Measurements from ENCODE around the gene PRND.
"Not testable (repeated sequence)": the region's sequence is repeated elsewhere in the genome, so short reads cannot be mapped to it uniquely, and the experiment has no call there.

PRND gene, protein sequence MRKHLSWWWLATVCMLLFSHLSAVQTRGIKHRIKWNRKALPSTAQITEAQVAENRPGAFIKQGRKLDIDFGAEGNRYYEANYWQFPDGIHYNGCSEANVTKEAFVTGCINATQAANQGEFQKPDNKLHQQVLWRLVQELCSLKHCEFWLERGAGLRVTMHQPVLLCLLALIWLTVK

DNA sequence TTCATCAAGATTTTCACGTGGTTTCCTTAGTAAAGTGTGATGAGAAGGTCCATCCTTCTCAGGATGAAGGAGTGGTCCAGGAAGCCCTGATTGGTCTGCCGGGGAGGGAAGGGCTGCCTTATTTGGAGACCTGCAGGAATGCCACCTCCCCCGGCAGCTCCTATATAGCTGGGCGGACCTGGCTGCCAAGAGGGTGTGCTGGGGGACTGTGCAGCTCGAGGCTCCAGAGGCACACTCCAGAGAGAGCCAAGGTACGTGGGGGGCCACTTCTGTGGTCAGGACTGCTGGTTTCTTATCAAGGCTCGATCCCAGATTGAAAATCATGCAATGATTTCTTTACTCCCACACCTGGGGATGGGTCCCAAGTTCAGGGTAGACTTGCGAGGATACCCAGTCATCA lies at the start of gene PRND:
PRND (plus strand) TSS at position 191 of the 400 bp plus-strand sequence. CDS start 2,643 bp downstream, outside the sequence.
- DNase-seq (ENCODE audit: low read depth), result no peak

DNA sequence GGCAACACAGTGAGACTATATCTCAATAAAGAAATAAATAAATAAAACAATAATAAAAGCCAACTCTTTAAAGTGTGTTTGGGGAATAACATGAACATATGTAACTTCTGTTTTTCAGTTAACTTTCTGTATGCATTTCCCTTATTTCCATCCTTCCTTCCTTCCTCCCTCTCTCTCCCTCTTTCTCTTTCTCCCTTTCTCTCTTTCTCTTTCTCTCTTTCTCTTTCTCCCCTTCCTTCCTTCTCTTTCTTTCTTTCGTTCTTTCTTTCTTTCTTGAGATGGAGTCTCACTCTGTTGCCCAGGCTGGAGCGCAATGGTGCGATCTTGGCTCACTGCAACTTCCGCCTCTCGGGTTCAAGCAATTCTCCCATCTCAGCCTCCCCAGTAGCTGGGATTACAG lies 48.8 kb upstream of the PRND start:
- DNase-seq (ENCODE audit: low read depth), result no peak

DNA sequence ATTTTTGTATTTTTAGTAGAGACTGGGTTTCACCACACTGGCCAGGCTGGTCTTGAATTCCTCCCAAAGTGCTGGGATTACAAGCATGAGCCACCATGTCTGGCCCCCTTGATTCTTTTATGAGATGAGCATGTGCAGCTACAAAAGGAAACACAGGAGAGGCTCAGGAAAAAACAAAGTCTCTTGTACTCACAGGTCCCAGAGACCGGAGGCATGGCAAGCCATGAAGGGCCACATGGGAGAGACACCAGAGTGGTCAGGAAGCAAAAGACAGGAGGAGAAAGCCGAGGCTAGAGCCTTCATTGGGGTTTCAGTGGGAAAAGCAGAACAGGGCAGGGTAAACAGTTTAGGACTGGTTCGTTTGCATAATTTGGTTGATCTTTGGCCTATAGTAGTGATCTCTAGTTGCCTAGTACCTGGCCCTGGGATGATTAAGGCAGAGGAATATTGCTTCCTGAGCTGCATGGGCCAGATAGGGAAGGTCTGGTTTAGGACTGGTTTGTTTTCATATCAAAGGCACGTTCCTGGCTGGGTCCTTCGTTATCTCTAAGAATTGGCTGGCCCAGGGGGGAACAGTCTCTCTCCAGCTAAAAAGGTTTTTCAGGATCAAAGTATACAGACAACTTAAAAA lies 48.2 kb upstream of the PRND start:
- DNase-seq (ENCODE audit: low read depth), result no peak

DNA sequence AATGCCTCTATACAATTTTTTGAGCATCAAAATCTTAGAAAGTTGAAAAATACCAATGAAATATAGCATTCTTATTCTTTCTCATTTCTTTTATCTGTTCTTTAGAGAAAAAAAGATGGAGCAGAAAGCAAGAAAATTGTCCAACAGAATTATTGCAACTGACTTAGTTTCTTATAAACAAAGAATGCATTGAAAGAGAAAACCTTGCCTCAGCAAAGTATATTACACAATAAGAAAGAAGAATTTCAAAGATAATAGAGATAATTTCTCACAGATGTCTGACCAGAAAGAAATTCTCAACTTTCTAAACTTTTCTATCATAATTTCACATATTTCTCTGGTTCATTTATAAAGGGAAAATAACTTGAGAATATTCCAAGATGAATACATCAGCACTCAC lies 47.0 kb upstream of the PRND start:
- DNase-seq (ENCODE audit: low read depth), result no peak

DNA sequence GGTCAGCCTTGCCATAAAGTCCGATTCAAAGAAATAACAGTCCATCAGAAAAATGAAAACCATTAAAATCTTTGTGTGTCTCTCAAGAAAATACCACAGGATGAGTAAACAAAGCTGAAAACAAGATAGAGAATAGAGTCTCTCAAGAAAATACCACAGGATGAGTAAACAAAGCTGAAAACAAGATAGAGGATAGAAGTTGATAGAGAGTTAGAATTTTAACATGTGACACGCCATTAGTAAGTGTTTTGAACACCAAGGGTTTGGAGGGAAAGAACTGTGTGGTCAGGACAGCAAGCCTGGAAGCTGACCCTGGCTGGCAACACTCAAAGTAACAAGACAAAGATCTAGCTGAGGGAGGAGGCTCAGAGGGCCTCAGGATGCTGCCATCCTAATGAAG lies 43.9 kb upstream of the PRND start:
- DNase-seq (ENCODE audit: low read depth), result no peak

DNA sequence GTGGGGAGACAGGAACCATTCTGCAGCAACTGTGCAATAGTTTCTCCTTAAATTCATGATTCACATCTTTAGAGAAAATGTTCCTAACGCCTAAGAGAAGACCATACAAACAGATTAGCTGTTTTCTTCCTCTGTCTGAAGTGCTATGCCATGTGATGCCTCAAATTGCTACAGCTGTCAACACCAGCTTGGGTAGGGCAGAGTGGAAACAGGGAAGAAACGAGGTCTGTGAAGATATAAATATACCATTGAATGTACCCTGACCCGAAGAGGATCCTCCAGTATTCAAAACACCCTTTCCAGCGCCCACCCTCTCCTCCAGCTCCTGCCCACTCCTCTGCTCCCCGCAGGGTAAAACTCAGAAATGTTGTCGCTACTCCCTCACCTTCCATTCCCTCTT lies 40.3 kb upstream of the PRND start:
- DNase-seq (ENCODE audit: low read depth), result no peak

DNA sequence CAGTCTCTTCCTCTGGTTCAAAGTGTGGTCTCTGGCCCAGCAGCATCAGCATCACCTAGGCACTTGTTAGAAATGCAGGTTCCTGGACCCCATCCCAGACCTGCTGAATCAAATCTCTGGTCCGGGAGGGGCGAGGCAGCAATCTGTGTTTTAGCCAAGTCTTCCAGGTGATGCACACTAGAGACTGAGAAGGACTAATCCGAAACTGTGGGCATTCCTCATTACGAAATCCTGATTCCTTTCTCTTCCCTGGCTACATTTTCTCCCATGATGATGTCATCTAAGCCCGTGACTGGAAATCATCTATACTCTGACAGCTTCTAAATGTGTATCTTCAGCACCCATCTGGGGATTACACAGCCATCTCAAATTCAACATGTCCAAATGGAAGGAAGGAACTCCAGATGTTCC lies 39.7 kb upstream of the PRND start:
- DNase-seq (ENCODE audit: low read depth), result peak; percentile 26

DNA sequence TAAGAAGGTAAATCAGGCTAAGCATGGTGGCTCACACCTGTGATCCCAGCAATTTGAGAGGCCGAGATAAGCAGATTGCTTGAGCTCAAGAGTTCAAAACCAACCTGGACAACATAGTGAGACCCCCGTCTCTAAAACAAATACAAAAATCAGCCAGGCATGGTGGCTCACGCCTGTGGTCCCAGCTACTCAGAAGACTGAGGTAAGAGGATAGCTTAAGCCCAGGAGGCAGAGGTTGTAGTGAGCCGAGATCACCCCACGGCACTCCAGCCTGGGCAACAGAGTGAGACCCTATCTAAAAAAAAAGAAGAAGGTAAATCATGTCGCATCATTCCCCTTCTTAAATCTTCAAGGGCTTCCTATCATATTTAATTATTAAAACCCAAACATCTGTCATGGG lies 39.0 kb upstream of the PRND start:
- no peak for DNase-seq (ENCODE audit: low read depth)

DNA sequence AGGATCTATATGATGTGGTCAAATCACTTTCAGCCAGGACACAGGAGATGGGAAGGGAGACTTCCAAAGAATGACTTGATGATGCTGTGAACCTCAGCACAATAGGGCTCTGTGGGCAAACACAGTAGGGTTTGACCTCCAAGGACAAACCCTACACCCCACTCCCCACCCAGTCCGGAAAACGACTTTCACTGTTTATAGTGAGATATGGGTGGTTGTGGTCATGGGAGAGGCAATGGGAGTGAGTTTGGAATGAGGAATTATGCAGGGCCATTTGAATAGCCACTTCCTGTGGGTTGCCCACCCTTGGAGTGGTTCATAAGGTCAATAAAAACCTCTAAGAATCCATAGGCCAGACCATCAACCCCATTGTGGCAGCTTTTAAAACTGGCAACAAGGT lies 38.4 kb upstream of the PRND start:
- DNase-seq (ENCODE audit: low read depth), result no peak

DNA sequence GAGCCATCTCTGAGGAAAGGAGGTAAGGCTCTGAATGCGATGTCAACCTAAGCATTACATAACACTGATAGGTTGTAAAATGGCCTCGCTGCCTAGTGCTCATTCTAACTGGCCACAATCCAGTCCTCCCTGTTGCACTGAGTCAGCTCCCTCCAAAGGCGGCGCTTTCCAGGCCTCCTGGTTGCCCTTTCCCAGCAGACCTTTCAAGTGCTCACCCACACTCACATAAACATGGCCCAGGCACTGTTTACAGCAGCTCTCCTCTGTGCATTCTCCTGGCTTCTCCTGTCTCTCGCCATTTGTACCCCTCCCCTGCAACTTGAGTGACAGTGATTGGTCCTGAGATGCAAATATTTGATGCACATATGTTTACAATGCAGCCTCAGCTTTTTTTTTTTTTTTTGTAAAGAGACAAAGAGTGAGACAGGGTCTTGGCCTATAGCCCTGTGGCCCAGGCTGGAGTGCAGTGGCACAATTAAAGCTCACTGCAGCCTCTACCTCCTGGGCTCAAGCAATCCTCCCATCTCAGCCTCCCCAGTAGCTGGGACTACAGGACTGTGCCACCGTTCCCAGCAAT lies 36.8 kb upstream of the PRND start:
- DNase-seq (ENCODE audit: low read depth), result no peak

DNA sequence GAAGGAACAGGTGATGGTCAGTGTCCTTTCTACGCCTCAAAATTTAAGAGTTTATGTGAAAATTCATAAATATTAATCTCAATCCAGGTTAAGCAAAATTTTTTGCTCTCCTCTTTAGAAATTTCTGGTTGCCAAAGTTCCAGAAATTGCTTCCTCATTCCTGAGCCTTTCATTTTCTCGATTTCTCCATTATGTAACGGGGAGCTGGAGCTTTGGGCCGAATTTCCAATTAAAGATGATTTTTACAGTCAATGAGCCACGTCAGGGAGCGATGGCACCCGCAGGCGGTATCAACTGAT lies 35.8 kb upstream of the PRND start:
- no peak for DNase-seq (ENCODE audit: low read depth)

DNA sequence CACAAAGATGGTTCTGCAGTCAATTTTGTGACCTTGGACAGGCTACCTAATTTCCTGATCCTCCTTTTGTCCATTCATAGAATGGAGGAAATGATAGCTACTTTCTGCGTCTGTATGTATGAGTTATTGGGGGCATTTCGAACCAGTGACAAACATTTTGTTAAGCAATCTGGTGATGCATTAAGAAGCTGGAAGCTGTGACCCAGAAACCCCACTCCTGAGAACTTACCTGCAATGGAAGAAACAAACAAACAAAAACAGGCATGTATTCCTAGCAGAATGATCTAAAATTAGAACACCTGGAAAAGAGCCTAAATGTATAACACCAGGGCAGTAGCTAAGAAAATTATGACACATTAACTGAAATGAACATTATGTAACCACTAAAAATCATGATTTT lies 33.4 kb upstream of the PRND start:
- no peak for DNase-seq (ENCODE audit: low read depth)

DNA sequence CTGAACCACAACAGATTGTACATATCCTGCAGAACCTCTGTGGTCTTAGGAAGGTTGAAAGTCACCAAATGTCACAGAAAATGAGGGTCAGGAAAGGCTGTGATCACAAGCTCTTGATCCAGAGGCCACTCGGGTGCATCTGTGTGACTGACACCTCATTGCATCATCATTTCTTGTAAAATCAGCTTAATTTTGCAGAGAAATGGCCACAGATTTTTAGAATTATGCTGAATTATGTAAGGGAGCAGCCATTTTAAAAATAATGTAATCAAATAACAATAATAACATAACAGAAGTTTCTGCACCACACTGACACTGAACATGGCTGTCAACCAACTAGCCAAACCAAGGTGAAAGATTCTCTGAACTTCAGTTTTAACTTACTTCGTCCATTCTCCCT lies 32.5 kb upstream of the PRND start:
- DNase-seq (ENCODE audit: low read depth), result no peak

DNA sequence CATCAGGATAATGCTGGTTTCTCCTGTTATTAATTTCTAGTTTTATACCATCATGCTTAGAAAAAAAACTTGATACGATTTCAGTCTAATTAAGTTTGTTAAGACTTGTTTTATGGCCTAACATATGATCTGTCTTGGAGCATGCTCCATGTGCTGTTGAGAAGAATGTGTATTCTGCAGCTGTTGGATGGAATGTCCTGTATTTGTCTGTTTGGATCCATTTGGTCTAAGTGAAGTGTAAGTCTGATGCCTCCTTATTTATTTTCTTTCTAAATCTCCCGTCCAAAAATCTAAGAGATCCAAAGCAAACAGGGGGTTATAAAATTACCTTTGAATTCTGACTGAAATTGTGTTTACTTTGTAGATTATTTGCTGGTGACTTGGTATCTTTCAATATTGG lies 30.0 kb upstream of the PRND start:
- no peak for DNase-seq (ENCODE audit: low read depth)

DNA sequence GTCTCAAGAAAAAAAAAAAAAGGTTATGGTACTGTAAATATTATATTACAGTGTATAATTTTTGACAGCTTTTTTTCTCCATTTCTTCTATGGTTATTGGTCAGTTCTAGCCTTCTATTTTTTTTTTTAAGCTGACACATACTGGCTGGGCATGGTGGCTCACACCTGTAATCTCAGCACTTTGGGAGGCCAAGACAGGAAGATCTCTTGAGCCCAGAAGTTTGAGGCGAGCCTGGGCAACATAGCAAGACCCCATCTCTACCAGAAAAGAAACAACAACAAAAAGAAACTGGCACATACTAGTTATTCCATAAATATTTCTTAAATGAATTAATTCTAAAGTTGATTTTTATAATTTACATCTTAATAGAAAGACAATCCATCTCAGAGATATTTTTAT lies 27.6 kb upstream of the PRND start:
- no peak for DNase-seq (ENCODE audit: low read depth)

DNA sequence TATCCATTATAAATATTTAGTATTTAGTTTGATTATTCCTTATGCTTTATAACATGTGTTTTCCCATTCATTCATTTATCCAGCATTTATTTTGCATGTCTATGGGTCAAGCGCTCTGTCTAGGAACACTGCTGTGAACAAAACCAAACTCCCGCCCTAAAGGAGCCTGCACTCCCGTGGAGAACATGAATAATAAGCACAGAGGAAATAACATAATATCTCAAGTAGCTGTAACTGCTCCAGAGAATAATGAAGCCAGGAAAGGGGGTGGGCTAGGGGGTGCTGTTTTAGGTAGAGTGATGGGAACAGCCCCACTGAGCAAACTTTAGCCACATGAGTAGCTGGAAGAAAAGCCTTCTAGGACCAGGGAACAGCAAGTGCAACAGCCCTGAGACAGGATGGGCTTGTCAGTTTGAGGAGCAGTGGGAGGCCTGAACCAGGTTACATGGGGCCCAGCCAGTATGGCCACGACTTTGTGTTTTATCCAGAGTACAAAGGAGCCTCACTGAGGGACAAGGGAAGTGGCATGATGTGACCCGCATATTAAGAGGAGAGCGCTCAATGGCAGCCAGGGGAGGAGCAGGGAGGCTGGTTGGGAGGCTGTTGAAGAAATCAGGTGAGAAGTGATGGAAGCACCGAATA lies 24.4 kb upstream of the PRND start:
- no peak for DNase-seq (ENCODE audit: low read depth)

DNA sequence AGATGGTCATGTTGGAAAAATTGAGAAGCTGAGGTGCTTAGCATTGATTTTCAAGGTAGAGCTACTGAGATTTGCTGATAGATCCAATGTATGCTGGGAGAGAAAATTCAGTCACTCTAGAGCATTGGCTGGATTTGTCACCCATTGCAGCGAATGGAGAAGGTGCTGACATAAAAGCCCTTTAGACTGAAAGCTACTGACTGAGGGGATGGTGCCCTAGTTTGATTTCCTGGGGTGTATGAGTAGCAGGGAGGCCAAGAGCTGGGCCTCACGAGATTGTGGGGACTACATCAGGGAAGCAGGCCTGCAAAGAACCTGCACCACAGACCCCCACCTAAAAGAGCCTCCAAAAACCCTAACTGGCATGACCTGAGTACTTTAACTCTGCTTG lies 23.9 kb upstream of the PRND start:
- no peak for DNase-seq (ENCODE audit: low read depth)

DNA sequence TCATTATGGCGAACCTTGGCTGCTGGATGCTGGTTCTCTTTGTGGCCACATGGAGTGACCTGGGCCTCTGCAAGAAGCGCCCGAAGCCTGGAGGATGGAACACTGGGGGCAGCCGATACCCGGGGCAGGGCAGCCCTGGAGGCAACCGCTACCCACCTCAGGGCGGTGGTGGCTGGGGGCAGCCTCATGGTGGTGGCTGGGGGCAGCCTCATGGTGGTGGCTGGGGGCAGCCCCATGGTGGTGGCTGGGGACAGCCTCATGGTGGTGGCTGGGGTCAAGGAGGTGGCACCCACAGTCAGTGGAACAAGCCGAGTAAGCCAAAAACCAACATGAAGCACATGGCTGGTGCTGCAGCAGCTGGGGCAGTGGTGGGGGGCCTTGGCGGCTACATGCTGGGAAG lies 22.5 kb upstream of the PRND start:
- DNase-seq (ENCODE audit: low read depth), result no peak

DNA sequence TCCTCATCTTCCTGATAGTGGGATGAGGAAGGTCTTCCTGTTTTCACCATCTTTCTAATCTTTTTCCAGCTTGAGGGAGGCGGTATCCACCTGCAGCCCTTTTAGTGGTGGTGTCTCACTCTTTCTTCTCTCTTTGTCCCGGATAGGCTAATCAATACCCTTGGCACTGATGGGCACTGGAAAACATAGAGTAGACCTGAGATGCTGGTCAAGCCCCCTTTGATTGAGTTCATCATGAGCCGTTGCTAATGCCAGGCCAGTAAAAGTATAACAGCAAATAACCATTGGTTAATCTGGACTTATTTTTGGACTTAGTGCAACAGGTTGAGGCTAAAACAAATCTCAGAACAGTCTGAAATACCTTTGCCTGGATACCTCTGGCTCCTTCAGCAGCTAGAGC lies 21.8 kb upstream of the PRND start:
- no peak for DNase-seq (ENCODE audit: low read depth)

DNA sequence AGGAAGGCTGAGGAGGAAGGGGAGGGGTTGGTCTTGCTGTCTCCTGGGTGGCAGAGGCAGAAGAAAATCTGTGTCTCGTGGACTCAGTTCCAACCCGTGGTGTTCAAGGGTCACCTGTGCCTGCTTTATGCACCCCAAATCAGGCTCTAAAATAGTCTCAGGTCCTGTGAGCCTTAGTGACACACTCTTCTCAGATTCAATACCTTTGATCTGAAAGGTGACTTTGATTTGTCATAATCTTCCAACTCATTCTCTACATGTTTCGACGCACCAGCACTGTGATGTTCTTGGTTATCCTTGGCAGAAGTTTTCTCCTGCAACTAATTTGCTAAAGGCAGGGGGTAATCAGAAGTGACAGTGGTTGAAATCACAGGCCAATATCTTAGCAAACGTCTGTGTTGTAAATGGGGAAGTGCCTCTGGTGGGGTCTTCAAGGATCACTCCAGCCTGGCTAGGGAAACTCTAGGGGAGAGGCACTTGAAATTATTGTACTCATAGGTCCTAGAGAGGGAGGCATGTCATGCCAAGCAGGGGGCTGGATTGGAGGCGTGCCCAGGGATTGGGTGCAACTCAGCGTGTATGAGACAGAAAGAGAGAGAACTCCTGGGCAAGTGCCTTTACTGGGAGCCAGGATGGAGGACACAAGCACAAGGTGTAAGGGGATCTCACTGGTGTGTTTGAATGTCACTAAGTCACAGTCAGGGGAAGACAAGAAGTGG lies 19.0 kb upstream of the PRND start:
- no peak for DNase-seq (ENCODE audit: low read depth)

DNA sequence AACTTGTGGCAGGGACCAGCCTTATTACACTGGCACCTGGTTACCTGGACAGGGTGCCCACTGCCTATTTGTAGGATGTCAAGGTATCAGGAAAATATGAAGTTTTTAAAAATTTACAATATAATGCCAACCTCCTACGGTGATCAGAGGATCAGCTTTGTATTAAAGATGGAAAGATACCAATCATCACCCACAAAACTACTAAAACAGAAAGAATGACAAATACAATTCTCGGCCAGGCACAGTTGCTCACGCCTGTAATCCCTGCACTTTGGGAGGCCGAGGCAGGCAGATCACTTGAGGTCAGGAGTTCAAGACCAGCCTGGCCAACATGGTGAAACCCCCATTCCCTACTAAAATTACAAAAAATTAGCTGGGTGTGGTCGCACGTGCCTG lies 18.4 kb upstream of the PRND start:
- DNase-seq (ENCODE audit: low read depth), result no peak

DNA sequence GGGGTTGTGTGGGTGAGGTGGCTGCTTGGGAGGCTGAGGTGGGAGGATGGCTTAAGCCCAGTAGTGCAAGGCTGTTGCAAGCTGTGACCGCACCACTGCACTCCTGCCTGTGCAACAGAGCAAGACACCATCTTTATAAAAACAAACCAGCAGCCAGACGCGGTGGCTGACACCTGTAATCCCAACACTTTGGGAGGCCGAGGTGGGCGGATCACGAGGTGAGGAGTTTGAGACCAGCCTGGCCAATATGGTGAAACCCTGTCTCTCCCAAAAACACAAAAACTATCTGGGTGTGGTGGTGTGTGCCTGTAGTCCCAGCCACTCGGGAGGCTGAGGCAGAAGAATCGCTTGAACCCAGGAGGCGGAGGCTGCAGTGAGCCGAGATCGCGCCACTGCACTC lies 14.8 kb upstream of the PRND start:
- not testable (repeated sequence) for DNase-seq (ENCODE audit: low read depth)

DNA sequence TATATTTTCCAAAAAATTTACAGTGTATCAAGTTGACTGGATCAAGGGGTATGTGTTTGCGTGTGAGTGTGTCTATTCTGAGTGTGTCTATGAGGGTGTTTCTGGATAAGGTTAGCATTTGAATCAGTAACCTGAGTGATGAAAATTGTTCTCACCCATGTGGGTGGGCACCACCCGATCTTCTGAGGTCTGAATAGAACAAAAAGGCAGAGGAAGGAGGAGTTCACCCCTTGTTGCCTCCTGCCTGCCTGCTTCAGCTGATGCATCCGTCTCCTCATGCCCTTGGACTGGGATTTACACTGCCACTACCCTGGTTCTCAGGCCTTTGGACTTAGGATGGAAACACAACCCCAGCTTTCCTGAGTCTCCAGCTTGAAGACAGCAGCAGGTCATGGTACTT lies 13.7 kb upstream of the PRND start:
- DNase-seq (ENCODE audit: low read depth), result no peak
